ENCODE measurements around the gene ZFAND3.
"Not testable (repeated sequence)": the region's sequence is repeated elsewhere in the genome, so short reads cannot be mapped to it uniquely, and the experiment has no call there.

ZFAND3 gene

GRCh38 chr6:37862992-37863391 is 43.5 kb downstream of the ZFAND3 start:
- no peak for DNase-seq (ENCODE audit: low read depth in 2 of 2, low spot score in 1 of 2)

GRCh38 chr6:37864250-37864649 is 44.7 kb downstream of the ZFAND3 start:
- no peak for DNase-seq (ENCODE audit: low read depth in 2 of 2, low spot score in 1 of 2)

- DNase-seq (ENCODE audit: low read depth in 2 of 2, low spot score in 1 of 2): no peak
Measured at GRCh38 chr6:37865504-37865903, 46.0 kb downstream of the ZFAND3 start.

- no peak for DNase-seq (ENCODE audit: low read depth in 2 of 2, low spot score in 1 of 2)
Measured at GRCh38 chr6:37866590-37867507, 47.3 kb downstream of the ZFAND3 start.

GRCh38 chr6:37867756-37868446 is 48.4 kb downstream of the ZFAND3 start:
- DNase-seq (ENCODE audit: low read depth in 2 of 2, low spot score in 1 of 2): no peak

GRCh38 chr6:37868447-37868825 is 48.9 kb downstream of the ZFAND3 start:
- no peak for DNase-seq (ENCODE audit: low read depth in 2 of 2, low spot score in 1 of 2)

GRCh38 chr6:37871616-37872372 is 52.3 kb downstream of the ZFAND3 start:
- no peak for DNase-seq (ENCODE audit: low read depth in 2 of 2, low spot score in 1 of 2)

GRCh38 chr6:37872373-37872745 is 52.8 kb downstream of the ZFAND3 start:
- no peak for DNase-seq (ENCODE audit: low read depth in 2 of 2, low spot score in 1 of 2)

- DNase-seq (ENCODE audit: low read depth in 2 of 2, low spot score in 1 of 2): no peak
Measured at GRCh38 chr6:37874726-37875125, 55.2 kb downstream of the ZFAND3 start.

GRCh38 chr6:37875561-37876309 is 56.2 kb downstream of the ZFAND3 start:
- DNase-seq (ENCODE audit: low read depth in 2 of 2, low spot score in 1 of 2): no peak

- DNase-seq (ENCODE audit: low read depth in 2 of 2, low spot score in 1 of 2): no peak
Measured at GRCh38 chr6:37876843-37877242, 57.3 kb downstream of the ZFAND3 start.

GRCh38 chr6:37877373-37878149 is 58.0 kb downstream of the ZFAND3 start:
- no peak for DNase-seq (ENCODE audit: low read depth in 2 of 2, low spot score in 1 of 2)

- no peak for DNase-seq (ENCODE audit: low read depth in 2 of 2, low spot score in 1 of 2)
Measured at GRCh38 chr6:37878150-37878710, 58.7 kb downstream of the ZFAND3 start.

GRCh38 chr6:37880602-37881001 is 61.1 kb downstream of the ZFAND3 start:
- DNase-seq (ENCODE audit: low read depth in 2 of 2, low spot score in 1 of 2): not testable (repeated sequence)

GRCh38 chr6:37882292-37882691 is 62.8 kb downstream of the ZFAND3 start:
- no peak for DNase-seq (ENCODE audit: low read depth in 2 of 2, low spot score in 1 of 2)

- no peak for DNase-seq (ENCODE audit: low read depth in 2 of 2, low spot score in 1 of 2)
Measured at GRCh38 chr6:37882724-37883413, 63.3 kb downstream of the ZFAND3 start.

- DNase-seq (ENCODE audit: low read depth in 2 of 2, low spot score in 1 of 2): no peak
Measured at GRCh38 chr6:37884548-37884947, 65.0 kb downstream of the ZFAND3 start.

- no peak for DNase-seq (ENCODE audit: low read depth in 2 of 2, low spot score in 1 of 2)
Measured at GRCh38 chr6:37889051-37889450, 69.5 kb downstream of the ZFAND3 start.

GRCh38 chr6:37889486-37889885 is 70.0 kb downstream of the ZFAND3 start:
- no peak for DNase-seq (ENCODE audit: low read depth in 2 of 2, low spot score in 1 of 2)

Data from stimulated activated CD8-positive, alpha-beta memory T cell treated with anti-CD3 and anti-CD28 coated beads, Interleukin-4, amount 100 ng/mL, for 1 hour (primary cell).